ENCODE results near the gene RBP3.

DNA sequence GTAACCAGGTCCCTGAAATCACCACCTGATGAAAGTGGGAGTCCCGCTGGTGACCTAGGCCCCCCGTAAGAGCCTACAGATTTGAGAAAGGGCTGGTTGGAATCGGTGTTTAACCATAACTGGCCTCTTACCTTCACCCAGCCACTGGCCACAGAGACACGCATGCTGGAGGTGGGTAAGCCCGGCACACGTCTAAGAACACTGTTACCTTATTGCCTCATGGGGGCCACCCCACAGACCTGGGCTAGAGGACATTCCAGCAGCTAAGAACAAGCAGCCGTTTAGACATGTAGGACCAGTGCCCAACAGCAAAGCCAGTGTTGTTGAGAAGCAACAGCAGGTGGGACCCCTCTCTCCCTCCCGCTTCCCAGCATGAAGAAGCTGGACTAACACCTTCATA, 28.4 kb upstream of the RBP3 start:
- TF ChIP-seq, protein P1, sequence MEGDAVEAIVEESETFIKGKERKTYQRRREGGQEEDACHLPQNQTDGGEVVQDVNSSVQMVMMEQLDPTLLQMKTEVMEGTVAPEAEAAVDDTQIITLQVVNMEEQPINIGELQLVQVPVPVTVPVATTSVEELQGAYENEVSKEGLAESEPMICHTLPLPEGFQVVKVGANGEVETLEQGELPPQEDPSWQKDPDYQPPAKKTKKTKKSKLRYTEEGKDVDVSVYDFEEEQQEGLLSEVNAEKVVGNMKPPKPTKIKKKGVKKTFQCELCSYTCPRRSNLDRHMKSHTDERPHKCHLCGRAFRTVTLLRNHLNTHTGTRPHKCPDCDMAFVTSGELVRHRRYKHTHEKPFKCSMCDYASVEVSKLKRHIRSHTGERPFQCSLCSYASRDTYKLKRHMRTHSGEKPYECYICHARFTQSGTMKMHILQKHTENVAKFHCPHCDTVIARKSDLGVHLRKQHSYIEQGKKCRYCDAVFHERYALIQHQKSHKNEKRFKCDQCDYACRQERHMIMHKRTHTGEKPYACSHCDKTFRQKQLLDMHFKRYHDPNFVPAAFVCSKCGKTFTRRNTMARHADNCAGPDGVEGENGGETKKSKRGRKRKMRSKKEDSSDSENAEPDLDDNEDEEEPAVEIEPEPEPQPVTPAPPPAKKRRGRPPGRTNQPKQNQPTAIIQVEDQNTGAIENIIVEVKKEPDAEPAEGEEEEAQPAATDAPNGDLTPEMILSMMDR (IDR thresholded peaks at IDR 0.05; ENCODE audit: low read depth, low read length, missing input control) = no peak
- no peak for TF ChIP-seq JUND (IDR thresholded peaks at IDR 0.05)
- TF ChIP-seq RAD21 (IDR thresholded peaks at IDR 0.05) = no peak
- TF ChIP-seq, protein P2, sequence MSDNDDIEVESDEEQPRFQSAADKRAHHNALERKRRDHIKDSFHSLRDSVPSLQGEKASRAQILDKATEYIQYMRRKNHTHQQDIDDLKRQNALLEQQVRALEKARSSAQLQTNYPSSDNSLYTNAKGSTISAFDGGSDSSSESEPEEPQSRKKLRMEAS (IDR thresholded peaks at IDR 0.05) = no peak
- no peak for TF ChIP-seq EGR1 (IDR thresholded peaks at IDR 0.05; ENCODE audit: low read depth in 2 of 2)
- TF ChIP-seq GABPA (IDR thresholded peaks at IDR 0.05 in 1 of 2, conservative IDR thresholded peaks at IDR 0.05 in 1 of 2) = no peak
- TF ChIP-seq NR2F2 (IDR thresholded peaks at IDR 0.05) = no peak
- TF ChIP-seq TAF1 (conservative IDR thresholded peaks at IDR 0.05) = no peak
- TF ChIP-seq, protein P3, sequence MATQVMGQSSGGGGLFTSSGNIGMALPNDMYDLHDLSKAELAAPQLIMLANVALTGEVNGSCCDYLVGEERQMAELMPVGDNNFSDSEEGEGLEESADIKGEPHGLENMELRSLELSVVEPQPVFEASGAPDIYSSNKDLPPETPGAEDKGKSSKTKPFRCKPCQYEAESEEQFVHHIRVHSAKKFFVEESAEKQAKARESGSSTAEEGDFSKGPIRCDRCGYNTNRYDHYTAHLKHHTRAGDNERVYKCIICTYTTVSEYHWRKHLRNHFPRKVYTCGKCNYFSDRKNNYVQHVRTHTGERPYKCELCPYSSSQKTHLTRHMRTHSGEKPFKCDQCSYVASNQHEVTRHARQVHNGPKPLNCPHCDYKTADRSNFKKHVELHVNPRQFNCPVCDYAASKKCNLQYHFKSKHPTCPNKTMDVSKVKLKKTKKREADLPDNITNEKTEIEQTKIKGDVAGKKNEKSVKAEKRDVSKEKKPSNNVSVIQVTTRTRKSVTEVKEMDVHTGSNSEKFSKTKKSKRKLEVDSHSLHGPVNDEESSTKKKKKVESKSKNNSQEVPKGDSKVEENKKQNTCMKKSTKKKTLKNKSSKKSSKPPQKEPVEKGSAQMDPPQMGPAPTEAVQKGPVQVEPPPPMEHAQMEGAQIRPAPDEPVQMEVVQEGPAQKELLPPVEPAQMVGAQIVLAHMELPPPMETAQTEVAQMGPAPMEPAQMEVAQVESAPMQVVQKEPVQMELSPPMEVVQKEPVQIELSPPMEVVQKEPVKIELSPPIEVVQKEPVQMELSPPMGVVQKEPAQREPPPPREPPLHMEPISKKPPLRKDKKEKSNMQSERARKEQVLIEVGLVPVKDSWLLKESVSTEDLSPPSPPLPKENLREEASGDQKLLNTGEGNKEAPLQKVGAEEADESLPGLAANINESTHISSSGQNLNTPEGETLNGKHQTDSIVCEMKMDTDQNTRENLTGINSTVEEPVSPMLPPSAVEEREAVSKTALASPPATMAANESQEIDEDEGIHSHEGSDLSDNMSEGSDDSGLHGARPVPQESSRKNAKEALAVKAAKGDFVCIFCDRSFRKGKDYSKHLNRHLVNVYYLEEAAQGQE (IDR thresholded peaks at IDR 0.05) = no peak
- TF ChIP-seq SP1 (IDR thresholded peaks at IDR 0.05) = no peak
- no peak for TF ChIP-seq YY1 (IDR thresholded peaks at IDR 0.05)
- no peak for TF ChIP-seq RXRA (IDR thresholded peaks at IDR 0.05)
- no peak for TF ChIP-seq HNF4G (IDR thresholded peaks at IDR 0.05)
- TF ChIP-seq, protein P4, sequence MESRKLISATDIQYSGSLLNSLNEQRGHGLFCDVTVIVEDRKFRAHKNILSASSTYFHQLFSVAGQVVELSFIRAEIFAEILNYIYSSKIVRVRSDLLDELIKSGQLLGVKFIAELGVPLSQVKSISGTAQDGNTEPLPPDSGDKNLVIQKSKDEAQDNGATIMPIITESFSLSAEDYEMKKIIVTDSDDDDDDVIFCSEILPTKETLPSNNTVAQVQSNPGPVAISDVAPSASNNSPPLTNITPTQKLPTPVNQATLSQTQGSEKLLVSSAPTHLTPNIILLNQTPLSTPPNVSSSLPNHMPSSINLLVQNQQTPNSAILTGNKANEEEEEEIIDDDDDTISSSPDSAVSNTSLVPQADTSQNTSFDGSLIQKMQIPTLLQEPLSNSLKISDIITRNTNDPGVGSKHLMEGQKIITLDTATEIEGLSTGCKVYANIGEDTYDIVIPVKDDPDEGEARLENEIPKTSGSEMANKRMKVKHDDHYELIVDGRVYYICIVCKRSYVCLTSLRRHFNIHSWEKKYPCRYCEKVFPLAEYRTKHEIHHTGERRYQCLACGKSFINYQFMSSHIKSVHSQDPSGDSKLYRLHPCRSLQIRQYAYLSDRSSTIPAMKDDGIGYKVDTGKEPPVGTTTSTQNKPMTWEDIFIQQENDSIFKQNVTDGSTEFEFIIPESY (IDR thresholded peaks at IDR 0.05) = no peak
